Measurements from ENCODE around the gene TENM4. TPM values are rescaled to one million over a fixed set of nuclear protein-coding genes. Genes with fewer than 3 reads are reported as not detected.

Gene TENM4
- total and polyA plus RNA-seq, 10 of the 15 experiments (the other 5 are each of a cell fraction or from before 2014, with no cell fraction given), result 0.03 to 0.12 (median 0.06) TPM; not detected in 7

GRCh38 chr11:79332017-79332416, 108.8 kb downstream of the TENM4 start:
- DNase-seq (ENCODE audit: low read depth, low spot score) (no peak), ATAC-seq (no peak), FAIRE-seq (no peak)
- Histone ChIP-seq H3K79me2 (ENCODE audit: control insufficient read depth, insufficient read depth, low read length) (no peaks in the 10 kb centered on the region), H3K4me2 (ENCODE audit: control insufficient read depth, insufficient read depth) (no peak overlapping the region), H3K9ac (ENCODE audit: control insufficient read depth, insufficient read depth, low read length) (no peak overlapping the region), H3K36me3 (ENCODE audit: control insufficient read depth in 2 of 2, insufficient read depth in 2 of 2, low read length in 1 of 2) (no peaks in the 10 kb centered on the region), H3K4me3 (no peak overlapping the region), H3K27me3 (replicated peaks in 1 of 2; ENCODE audit: control insufficient read depth in 2 of 2, insufficient read depth in 2 of 2, low read length in 1 of 2) (peaks cover 0 to 10% of the 10 kb centered on the region in 2 experiments; a peak in 1 of 4 replicates), H3K4me1 (ENCODE audit: control insufficient read depth, insufficient read depth, low read length) (no peaks in the 10 kb centered on the region), H3K27ac (ENCODE audit: control insufficient read depth, insufficient read depth) (no peak overlapping the region), H3K9me3 (replicated peaks; ENCODE audit: control insufficient read depth, insufficient read depth, low read length) (no peaks in the 10 kb centered on the region), H4K20me1 (ENCODE audit: control insufficient read depth, insufficient read depth) (no peaks in the 10 kb centered on the region), H2AFZ (ENCODE audit: control insufficient read depth, low read depth, low read length) (no peak overlapping the region)
- POLR2A ChIA-PET, result no interaction called here
- 0% methylated on average over 2 of the region's 2 CpGs for WGBS (ENCODE audit: insufficient coverage, insufficient replicate concordance, low lambda C conversion rate, missing lambda C conversion rate)
- TF ChIP-seq RAD51 (IDR thresholded peaks at IDR 0.05) (no peak), FOXK2 (IDR thresholded peaks at IDR 0.05) (no peak), SMARCA5 (IDR thresholded peaks at IDR 0.05) (no peak), PRDM15 (CRISPR knock-in tag; IDR thresholded peaks at IDR 0.05) (no peak), BCLAF1 (IDR thresholded peaks at IDR 0.05) (no peak), ESRRA (IDR thresholded peaks at IDR 0.05; ENCODE audit: low read length) (no peak), CREM (IDR thresholded peaks at IDR 0.05; ENCODE audit: low read depth) (no peak), HDAC6 (IDR thresholded peaks at IDR 0.05; ENCODE audit: unreplicated experiment) (no peak), BHLHE40 (IDR thresholded peaks at IDR 0.05; ENCODE audit: borderline replicate concordance in 1 of 2, low read depth in 2 of 2, low read length in 1 of 2) (no peak), CREB1 (IDR thresholded peaks at IDR 0.05; ENCODE audit: low read depth) (no peak), ATF3 (IDR thresholded peaks at IDR 0.05; ENCODE audit: borderline replicate concordance, extremely low read depth, low read depth, low read length) (no peak)
- TF ChIP-seq, protein P1, sequence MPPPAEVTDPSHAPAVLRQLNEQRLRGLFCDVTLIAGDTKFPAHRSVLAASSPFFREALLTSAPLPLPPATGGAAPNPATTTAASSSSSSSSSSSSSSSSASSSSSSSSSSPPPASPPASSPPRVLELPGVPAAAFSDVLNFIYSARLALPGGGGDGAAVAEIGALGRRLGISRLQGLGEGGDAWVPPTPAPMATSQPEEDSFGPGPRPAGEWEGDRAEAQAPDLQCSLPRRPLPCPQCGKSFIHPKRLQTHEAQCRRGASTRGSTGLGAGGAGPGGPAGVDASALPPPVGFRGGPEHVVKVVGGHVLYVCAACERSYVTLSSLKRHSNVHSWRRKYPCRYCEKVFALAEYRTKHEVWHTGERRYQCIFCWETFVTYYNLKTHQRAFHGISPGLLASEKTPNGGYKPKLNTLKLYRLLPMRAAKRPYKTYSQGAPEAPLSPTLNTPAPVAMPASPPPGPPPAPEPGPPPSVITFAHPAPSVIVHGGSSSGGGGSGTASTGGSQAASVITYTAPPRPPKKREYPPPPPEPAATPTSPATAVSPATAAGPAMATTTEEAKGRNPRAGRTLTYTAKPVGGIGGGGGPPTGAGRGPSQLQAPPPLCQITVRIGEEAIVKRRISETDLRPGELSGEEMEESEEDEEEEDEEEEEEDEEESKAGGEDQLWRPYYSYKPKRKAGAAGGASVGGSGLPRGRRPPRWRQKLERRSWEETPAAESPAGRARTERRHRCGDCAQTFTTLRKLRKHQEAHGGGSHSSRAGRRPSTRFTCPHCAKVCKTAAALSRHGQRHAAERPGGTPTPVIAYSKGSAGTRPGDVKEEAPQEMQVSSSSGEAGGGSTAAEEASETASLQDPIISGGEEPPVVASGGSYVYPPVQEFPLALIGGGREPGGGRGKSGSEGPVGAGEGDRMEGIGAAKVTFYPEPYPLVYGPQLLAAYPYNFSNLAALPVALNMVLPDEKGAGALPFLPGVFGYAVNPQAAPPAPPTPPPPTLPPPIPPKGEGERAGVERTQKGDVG (CRISPR knock-in tag; IDR thresholded peaks at IDR 0.05), result no peak
- intact Hi-C loops (cut with micrococcal nuclease; ENCODE audit: unreplicated experiment) (no loop called here), in situ Hi-C loops (cut with MboI) (no loop called here)
- CTCF ChIA-PET, result interaction anchor here (0.7 to 1.2 kb wide), 2 partner anchors 40 to 686 kb away, joined by 3 to 4 read pairs; no protein-coding TSS in a partner anchor
- no TSS peak for BruUV-seq (replicated peaks)
- RAD21 ChIA-PET (ENCODE audit: unreplicated experiment), result interaction anchor here (0.7 kb wide), 1 partner anchor 87 kb away, joined by 3 read pairs; no protein-coding TSS in a partner anchor
- SMC1A ChIA-PET (ENCODE audit: uncharacterized antibody, unreplicated experiment), result interaction anchor here (0.9 to 1.0 kb wide), 2 partner anchors 13 to 80 kb away, joined by 3 read pairs; no protein-coding TSS in a partner anchor
